Upper lobe of left lung (tissue), 6 donors: Measurements from ENCODE around the gene TMEM108. TPM values are rescaled to one million over a fixed set of nuclear protein-coding genes. Genes with fewer than 3 reads are reported as not detected.

Experiments
- ATAC-seq, 2 donors: fragments of 200-7000 bp; cut with Tn5 transposase; one replicate each; pipeline ENCODE4 v1.9.1; 2022; ENCODE audit warnings: mild to moderate bottlenecking in 2 of 2, moderate library complexity in 2 of 2; ENCODE audit not compliant: low FRiP score in 2 of 2
- DNase-seq, 2 donors: peaks; one replicate each; pipeline ENCODE4 v3.0.0-alpha.2; 2019 to 2020
- H3K27ac ChIP-seq, 4 donors: fragments of 200-600 bp; sonication (generic); one replicate each; pipeline ENCODE4 v1.5.1; 2016 to 2019
- H3K27me3 ChIP-seq, 4 donors: fragments of 200-600 bp; sonication (generic); one replicate each; pipeline ENCODE4 v1.5.1; 2017 to 2019
- H3K36me3 ChIP-seq, 4 donors: fragments of 200-600 bp; sonication (generic); one replicate each; pipeline ENCODE4 v1.5.1; 2016 to 2019
- H3K4me1 ChIP-seq, 4 donors: fragments of 200-600 bp; sonication (generic); one replicate each; pipeline ENCODE4 v1.5.1; 2018 to 2019
- H3K4me3 ChIP-seq, 4 donors: fragments of 200-600 bp; sonication (generic); one replicate each; pipeline ENCODE4 v1.5.1; 2017 to 2019; ENCODE audit warnings: mild to moderate bottlenecking in 2 of 4, moderate library complexity in 1 of 4
- H3K9me3 ChIP-seq, 4 donors: fragments of 200-600 bp; sonication (generic); one replicate each; pipeline ENCODE4 v1.5.1; 2018 to 2019
- EP300 ChIP-seq, 4 donors: sonication (generic); formaldehyde crosslinking; IDR thresholded peaks; one replicate each; pipeline ENCODE4 v1.5.1; 2017; ENCODE audit warnings: antibody characterized with exemption in 4 of 4, control low read depth in 2 of 4
- POLR2A ChIP-seq, 4 donors: fragments of 450-650 bp; IDR thresholded peaks; one replicate each; pipeline ENCODE4 v1.5.1; 2016 to 2017; ENCODE audit warnings: antibody characterized with exemption in 4 of 4, mild to moderate bottlenecking in 2 of 4
- POLR2AphosphoS5 ChIP-seq, 2 donors: sonication (generic); formaldehyde crosslinking; IDR thresholded peaks; one replicate each; pipeline ENCODE4 v1.5.1; 2017; ENCODE audit warnings: antibody characterized with exemption in 2 of 2
- WGBS, 2 donors: methylation state at CpG; one replicate each; pipeline ENCODE4 v1.1.5; 2017 to 2018; 5-methylcytosine and 5-hydroxymethylcytosine counted together
- total RNA-seq, 6 donors: library from RNA; depleted of rRNA in 4 of 6; stranded (reverse); fragments of >200 nt in 4 of 6; gene quantifications; one replicate each; pipeline versions ENCODE4 v1.1.0 to v1.2.1, GENCODE V29; 2016 to 2021
- TF ChIP-seq, protein P1 (sequence below), 6 experiments: fragments of 450-650 bp in 4 of 6; fragments of 200-600 bp in 2 of 6; sonication (generic) in 2 of 6; IDR thresholded peaks; one replicate each; pipeline ENCODE4 v1.5.1; 2016 to 2019; ENCODE audit warnings: antibody characterized with exemption in 6 of 6
- donor health status: DM: no; HTN: no; CAD: no; lungs with moderate emphysema.
- donor health status: DM: no; HTN: yes; CAD: no; lungs with severe emphysema.

Gene TMEM108
- total RNA-seq, 6 donors from 2014 or later: 3.1 to 13.0 (median 7.9) TPM

DNA sequence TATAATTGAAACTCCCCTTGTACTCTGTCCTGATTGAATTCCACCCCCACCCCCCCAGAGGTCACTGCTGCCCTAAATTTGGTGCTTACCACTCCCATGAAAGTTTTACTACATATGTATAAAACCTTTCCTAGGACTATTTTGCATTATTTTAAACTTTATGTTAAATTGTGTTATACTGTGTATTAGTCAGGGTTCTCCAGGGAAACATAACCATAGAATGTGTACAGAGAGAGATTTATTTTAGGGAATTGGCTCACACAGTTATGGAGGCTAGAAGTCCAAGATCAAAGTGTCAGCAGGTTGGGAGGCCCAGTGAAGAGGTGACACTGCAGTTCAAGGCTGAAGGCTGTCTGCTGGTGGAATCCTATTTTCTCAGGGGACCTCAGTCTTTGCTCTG lies 390.9 kb downstream of the TMEM108 start:
- no peak for ATAC-seq
- no peak for DNase-seq
- TF ChIP-seq POLR2AphosphoS5 (IDR thresholded peaks at IDR 0.05): no peak
- TF ChIP-seq EP300 (IDR thresholded peaks at IDR 0.05): no peak
- no peak for TF ChIP-seq POLR2A (IDR thresholded peaks at IDR 0.05)
- TF ChIP-seq, protein P1, sequence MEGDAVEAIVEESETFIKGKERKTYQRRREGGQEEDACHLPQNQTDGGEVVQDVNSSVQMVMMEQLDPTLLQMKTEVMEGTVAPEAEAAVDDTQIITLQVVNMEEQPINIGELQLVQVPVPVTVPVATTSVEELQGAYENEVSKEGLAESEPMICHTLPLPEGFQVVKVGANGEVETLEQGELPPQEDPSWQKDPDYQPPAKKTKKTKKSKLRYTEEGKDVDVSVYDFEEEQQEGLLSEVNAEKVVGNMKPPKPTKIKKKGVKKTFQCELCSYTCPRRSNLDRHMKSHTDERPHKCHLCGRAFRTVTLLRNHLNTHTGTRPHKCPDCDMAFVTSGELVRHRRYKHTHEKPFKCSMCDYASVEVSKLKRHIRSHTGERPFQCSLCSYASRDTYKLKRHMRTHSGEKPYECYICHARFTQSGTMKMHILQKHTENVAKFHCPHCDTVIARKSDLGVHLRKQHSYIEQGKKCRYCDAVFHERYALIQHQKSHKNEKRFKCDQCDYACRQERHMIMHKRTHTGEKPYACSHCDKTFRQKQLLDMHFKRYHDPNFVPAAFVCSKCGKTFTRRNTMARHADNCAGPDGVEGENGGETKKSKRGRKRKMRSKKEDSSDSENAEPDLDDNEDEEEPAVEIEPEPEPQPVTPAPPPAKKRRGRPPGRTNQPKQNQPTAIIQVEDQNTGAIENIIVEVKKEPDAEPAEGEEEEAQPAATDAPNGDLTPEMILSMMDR (IDR thresholded peaks at IDR 0.05): no peak
- H3K4me3 ChIP-seq: no peak overlapping the region
- no peak overlapping the region for H3K27ac ChIP-seq
- H3K27me3 ChIP-seq: no peaks in the 10 kb centered on the region
- H3K9me3 ChIP-seq: no peaks in the 10 kb centered on the region
- H3K36me3 ChIP-seq: no peaks in the 10 kb centered on the region
- H3K4me1 ChIP-seq: no peaks in the 10 kb centered on the region

DNA sequence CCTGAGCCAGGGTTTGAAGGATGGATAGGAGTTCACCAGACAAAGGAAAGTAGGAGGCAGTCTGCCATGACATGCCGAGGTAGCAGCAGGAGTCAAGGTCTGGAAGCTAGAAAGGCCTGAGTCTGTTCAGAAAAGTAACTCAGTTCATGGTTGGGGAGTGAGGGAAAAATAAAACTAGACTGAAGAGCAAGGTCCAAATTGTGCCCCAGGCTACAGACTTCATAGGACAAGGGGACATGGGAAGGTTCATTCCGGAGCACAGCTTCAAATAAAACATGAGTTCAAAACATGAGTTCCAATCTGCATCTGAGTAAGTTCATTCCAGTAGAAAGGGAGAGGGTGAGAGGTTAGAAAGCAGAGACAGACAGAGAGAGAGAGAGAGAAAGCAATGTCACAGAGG lies 401.4 kb downstream of the TMEM108 start:
- ATAC-seq (no peak), DNase-seq (no peak)
- H3K4me3 ChIP-seq: no peak overlapping the region
- no peaks in the 10 kb centered on the region for H3K9me3 ChIP-seq
- 98 to 100% methylated on average over 2 of the region's 2 CpGs for WGBS, 2 donors
- H3K4me1 ChIP-seq: peaks cover 0 to 11% (median 5%) of the 10 kb centered on the region in 4 donors
- TF ChIP-seq POLR2AphosphoS5 (IDR thresholded peaks at IDR 0.05) (no peak), EP300 (IDR thresholded peaks at IDR 0.05) (no peak), POLR2A (IDR thresholded peaks at IDR 0.05) (no peak)
- TF ChIP-seq, protein P1 (IDR thresholded peaks at IDR 0.05): no peak
- no peaks in the 10 kb centered on the region for H3K27me3 ChIP-seq
- no peaks in the 10 kb centered on the region for H3K36me3 ChIP-seq
- H3K27ac ChIP-seq: no peak overlapping the region

DNA sequence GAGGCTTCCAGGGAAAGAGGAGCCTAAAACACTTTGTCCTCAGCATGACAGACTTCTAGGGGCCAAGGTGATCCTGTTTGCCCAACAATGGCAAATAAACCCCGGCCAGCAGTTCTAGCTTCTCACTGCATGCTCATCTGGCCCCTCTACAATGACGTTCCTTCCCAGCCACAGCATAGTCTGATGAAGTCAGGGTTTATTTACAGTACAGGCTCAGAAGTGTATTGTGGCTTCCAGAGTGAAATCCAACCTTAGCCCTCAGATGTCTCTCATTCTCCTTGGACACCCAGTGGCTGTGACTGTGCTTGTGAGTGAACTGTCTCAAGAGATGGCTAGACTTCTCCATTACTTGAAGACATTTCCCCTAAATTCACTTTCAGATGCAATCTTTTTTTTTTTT lies 402.5 kb downstream of the TMEM108 start:
- Histone ChIP-seq H3K4me1 (peaks cover 0 to 11% (median 5%) of the 10 kb centered on the region in 4 donors), H3K27me3 (no peaks in the 10 kb centered on the region), H3K27ac (no peak overlapping the region), H3K9me3 (no peaks in the 10 kb centered on the region), H3K36me3 (no peaks in the 10 kb centered on the region), H3K4me3 (no peak overlapping the region)
- ATAC-seq (no peak), DNase-seq (no peak)
- TF ChIP-seq, protein P1 (IDR thresholded peaks at IDR 0.05): no peak
- TF ChIP-seq POLR2AphosphoS5 (IDR thresholded peaks at IDR 0.05) (no peak), POLR2A (IDR thresholded peaks at IDR 0.05) (no peak), EP300 (IDR thresholded peaks at IDR 0.05) (no peak)
- 89 to 91% methylated on average over 2 of the region's 2 CpGs for WGBS, 2 donors

DNA sequence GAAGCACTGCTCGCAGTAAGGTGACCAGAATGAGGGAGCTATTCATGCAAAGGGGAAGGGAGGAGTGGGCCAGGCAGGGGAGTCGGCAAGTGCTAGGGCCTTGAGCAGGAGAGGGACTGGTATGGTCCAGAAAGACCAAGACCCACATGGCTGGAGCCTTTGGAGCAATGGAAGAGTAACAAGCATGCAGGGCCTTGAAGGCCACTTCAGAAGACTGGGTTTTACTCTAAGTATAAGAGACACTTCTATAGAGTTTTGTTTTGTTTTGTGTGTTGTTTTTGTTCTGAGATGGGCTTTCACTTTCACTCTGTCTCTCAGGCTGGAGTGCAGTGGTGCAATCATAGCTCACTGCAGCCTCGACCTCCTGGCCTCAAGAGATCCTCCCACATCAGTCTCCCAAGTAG lies 403.7 kb downstream of the TMEM108 start:
- H3K36me3 ChIP-seq: no peaks in the 10 kb centered on the region
- no peaks in the 10 kb centered on the region for H3K27me3 ChIP-seq
- H3K27ac ChIP-seq: peak overlapping the region in 1 of 4 donors; percentile 49
- WGBS, 2 donors: 38 to 47% methylated on average over 3 of the region's 3 CpGs
- ATAC-seq (no peak), DNase-seq (no peak)
- TF ChIP-seq, protein P1 (IDR thresholded peaks at IDR 0.05): no peak
- TF ChIP-seq POLR2A (IDR thresholded peaks at IDR 0.05) (no peak), EP300 (IDR thresholded peaks at IDR 0.05) (no peak), POLR2AphosphoS5 (IDR thresholded peaks at IDR 0.05) (no peak)
- H3K4me3 ChIP-seq: peak overlapping the region in 1 of 4 donors; percentile 8
- no peaks in the 10 kb centered on the region for H3K9me3 ChIP-seq
- H3K4me1 ChIP-seq: peaks cover 0 to 11% (median 5%) of the 10 kb centered on the region in 4 donors

DNA sequence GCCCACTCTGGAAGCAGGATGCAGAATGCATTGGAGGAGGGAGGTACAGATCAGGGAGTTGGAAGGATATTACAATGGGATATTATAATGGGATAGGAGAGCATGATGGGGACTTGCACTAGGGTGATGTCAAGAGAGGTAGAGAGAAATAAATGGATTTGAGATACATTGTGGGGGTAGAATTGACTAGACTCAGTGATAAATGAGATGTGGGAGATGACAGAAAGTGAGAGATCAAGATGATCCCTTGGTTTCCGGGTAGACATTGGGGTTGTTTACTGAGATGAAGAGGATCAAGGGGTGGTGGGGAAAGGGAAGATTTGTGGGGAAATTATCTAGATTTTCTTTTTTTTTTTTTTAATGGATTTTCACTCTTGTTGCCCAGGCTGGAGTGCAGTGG lies 404.3 kb downstream of the TMEM108 start:
- no peak overlapping the region for H3K4me3 ChIP-seq
- 78 to 84% methylated on average over 1 of the region's 1 CpG for WGBS, 2 donors
- no peak overlapping the region for H3K27ac ChIP-seq
- no peaks in the 10 kb centered on the region for H3K27me3 ChIP-seq
- no peaks in the 10 kb centered on the region for H3K36me3 ChIP-seq
- peaks cover 0 to 10% (median 5%) of the 10 kb centered on the region in 4 donors for H3K4me1 ChIP-seq
- DNase-seq (no peak), ATAC-seq (no peak)
- H3K9me3 ChIP-seq: no peaks in the 10 kb centered on the region
- no peak for TF ChIP-seq POLR2A (IDR thresholded peaks at IDR 0.05)
- no peak for TF ChIP-seq EP300 (IDR thresholded peaks at IDR 0.05)
- no peak for TF ChIP-seq POLR2AphosphoS5 (IDR thresholded peaks at IDR 0.05)
